Mesodermal cell (in vitro differentiated cells): ENCODE results near the gene CCDC179. TPM values are rescaled to one million over a fixed set of nuclear protein-coding genes. Genes with fewer than 3 reads are reported as not detected.

Source experiments
- H3K27ac ChIP-seq: 2 replicates; pipeline ENCODE4 v1.7.0; 2013; ENCODE audit warnings: mild to moderate bottlenecking, low read depth, low read length, moderate library complexity; ENCODE audit not compliant: severe bottlenecking
- H3K36me3 ChIP-seq: 2 replicates; pipeline ENCODE4 v1.7.1; 2013; ENCODE audit warnings: mild to moderate bottlenecking, low read length, moderate library complexity; ENCODE audit not compliant: control insufficient read depth, insufficient read depth
- H3K4me1 ChIP-seq: one replicate; pipeline ENCODE4 v1.7.1; 2013; ENCODE audit warnings: mild to moderate bottlenecking, low read length; ENCODE audit not compliant: insufficient read depth, control insufficient read depth, poor library complexity, severe bottlenecking
- H3K4me3 ChIP-seq: 2 replicates; pipeline ENCODE4 v1.7.0; 2013; ENCODE audit warnings: low read length, control low read depth, mild to moderate bottlenecking; ENCODE audit not compliant: insufficient read depth, poor library complexity, severe bottlenecking; ENCODE audit errors: extremely low read depth
- H3K9me3 ChIP-seq: 2 replicates; pipeline ENCODE4 v1.7.1; 2013; ENCODE audit warnings: mild to moderate bottlenecking, low read length, moderate library complexity; ENCODE audit not compliant: control insufficient read depth
- WGBS, 2 experiments: methylation state at CpG; one replicate each; pipeline ENCODE4 v1.1.5; 2013; ENCODE audit warnings: missing lambda C conversion rate in 2 of 2; ENCODE audit not compliant: insufficient coverage in 2 of 2; 5-methylcytosine and 5-hydroxymethylcytosine counted together
- polyA plus RNA-seq, 2 experiments: library from polyadenylated mRNA; stranded (reverse); fragments of 50-300 nt; gene quantifications; one replicate each; pipeline ENCODE4 v1.2.3, GENCODE V29; 2013

CCDC179 gene
- not detected for polyA plus RNA-seq (2013, experiment 1 of 2)
- polyA plus RNA-seq (2013, experiment 2 of 2), result not detected

DNA sequence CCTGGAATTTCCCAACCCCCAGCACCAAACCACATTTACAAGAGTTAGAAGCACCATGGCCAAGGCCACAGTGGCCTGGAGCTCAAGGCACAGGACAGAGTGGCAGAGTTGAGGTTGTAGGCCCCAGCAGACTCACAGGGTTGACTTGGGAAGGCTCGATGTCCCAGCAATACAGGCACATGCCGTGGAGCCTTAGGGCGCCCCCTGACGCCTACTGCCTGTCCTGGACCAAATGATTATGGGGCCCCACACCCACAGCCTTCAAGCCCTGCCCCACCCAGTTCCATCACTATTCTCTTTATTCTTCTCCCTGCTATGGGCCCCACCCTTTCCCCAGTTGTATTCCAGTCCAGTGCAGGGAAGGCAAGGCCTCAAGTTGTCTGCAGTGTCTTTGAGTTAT is at the start of gene CCDC179:
Gene CCDC179 (minus strand): TSS at position 234 of the 400 bp plus-strand sequence. CDS start 53 bp downstream, at position 181.
- Histone ChIP-seq H3K4me1 (no peaks in the 10 kb centered on the region), H3K9me3 (no peaks in the 10 kb centered on the region), H3K36me3 (no peaks in the 10 kb centered on the region), H3K4me3 (no peak within 1 kb of the TSS), H3K27ac (no peak within 1 kb of the TSS)
- WGBS, 2 experiments, result 85 to 100% methylated on average over 4 of the region's 4 CpGs

DNA sequence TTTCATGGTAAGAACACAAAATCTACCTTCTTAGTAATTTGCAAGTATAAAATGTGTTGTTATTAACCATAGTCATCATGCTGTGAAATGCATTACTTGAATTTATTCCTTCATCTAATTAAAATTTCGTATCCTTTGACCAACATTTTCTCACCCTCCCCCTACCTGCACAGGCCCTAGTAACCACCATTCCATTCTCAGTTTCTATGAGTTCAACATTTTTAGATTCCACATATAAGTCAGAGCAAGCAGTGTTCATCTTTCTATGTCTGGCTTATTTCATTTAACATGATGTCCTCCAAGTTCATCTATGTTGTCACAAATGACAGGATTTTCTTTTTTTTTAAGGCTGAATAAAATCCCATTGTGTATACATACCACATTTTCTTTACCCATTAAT is 43.5 kb upstream of the CCDC179 start:
- H3K9me3 ChIP-seq, result no peaks in the 10 kb centered on the region
- H3K27ac ChIP-seq, result no peak overlapping the region
- H3K36me3 ChIP-seq, result no peaks in the 10 kb centered on the region
- WGBS, 2 experiments, result 73 to 86% methylated on average over 1 of the region's 1 CpG
- H3K4me3 ChIP-seq, result no peak overlapping the region
- H3K4me1 ChIP-seq, result no peaks in the 10 kb centered on the region

DNA sequence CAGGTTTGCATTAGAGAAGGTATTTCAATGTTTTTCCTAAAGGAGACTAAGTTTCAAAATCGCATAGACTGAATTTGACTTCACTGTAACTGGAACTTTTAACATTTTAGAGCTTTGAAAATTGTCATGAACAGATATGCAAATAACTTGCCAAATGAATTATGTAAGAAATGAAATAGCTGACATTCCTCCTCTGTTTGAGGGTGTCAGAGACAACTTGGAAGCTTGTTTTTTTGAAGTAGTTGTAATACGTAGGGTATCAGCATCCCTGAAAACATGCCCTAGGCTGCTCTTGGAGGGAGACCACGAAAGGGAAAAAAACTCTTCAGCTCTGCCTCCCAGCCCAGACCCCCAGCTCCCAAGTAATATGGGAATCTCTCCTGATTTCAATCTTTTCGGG is 41.3 kb upstream of the CCDC179 start:
- H3K9me3 ChIP-seq, result no peaks in the 10 kb centered on the region
- 100% methylated on average over 2 of the region's 4 CpGs; no CpG with 5 or more reads in 1 of the 2 experiments for WGBS, 2 experiments
- H3K4me3 ChIP-seq, result no peak overlapping the region

DNA sequence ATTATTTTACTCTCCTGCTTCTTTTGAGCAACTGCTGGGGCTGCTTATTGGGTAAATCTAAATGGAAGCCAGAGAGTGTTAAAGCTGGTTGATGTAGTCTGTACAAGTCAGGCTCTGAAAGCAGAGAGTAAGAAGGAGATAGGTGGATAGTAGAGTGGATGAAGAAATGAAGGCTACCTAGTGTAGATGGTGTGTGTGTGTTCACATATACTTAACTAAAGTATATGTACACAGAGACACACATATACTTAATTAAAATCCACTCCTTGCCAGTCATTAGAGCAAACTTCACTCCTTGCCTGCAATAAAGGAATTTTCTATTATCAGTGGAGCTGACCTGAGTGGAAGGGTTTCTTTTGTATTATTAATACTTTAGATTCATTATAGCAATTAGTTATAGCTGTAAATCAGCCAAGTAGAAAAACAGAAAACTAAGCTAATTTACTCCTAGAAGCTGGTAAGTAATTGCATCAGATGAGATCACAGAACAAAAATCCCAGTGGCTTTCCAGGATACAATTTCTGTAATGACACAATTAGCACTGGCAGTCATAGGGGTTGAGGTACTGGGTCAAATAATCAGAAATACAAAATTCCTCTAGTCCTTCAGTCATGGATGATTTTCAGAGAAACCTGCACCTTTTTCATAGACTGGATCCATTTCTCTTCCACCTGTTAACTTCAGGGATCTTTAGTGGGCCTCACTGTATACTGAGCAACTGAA is 40.7 kb upstream of the CCDC179 start:
- Histone ChIP-seq H3K27ac (no peak overlapping the region), H3K4me3 (no peak overlapping the region), H3K36me3 (no peaks in the 10 kb centered on the region), H3K4me1 (no peaks in the 10 kb centered on the region), H3K9me3 (no peaks in the 10 kb centered on the region)

More for the DNA sequence above, 41.3 kb upstream of the CCDC179 start:
- no peaks in the 10 kb centered on the region for H3K4me1 ChIP-seq
- no peaks in the 10 kb centered on the region for H3K36me3 ChIP-seq
- no peak overlapping the region for H3K27ac ChIP-seq

DNA sequence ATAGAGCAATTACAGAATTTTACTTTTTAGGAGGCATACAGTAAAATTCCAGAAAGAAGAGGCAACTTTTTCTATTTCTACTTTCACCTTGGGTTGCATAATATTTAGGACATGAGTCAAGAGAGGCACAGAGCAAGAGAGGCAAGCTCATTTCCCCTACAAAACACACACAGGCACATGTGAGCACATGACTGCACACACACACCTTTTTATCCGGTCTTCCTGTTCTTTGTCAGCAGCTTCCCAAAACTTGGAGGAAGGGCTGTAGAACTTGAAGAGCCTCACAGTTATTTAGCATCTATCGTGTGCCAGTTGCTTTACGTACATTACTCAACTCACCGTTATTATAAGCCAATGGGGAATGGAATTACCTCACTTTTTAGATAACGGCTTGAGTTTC is 37.8 kb upstream of the CCDC179 start:
- H3K4me1 ChIP-seq, result no peaks in the 10 kb centered on the region
- H3K36me3 ChIP-seq, result no peaks in the 10 kb centered on the region
- WGBS, 2 experiments, result 94 to 100% methylated on average over 5 of the region's 5 CpGs
- no peak overlapping the region for H3K4me3 ChIP-seq
- H3K27ac ChIP-seq, result no peak overlapping the region
- no peaks in the 10 kb centered on the region for H3K9me3 ChIP-seq

DNA sequence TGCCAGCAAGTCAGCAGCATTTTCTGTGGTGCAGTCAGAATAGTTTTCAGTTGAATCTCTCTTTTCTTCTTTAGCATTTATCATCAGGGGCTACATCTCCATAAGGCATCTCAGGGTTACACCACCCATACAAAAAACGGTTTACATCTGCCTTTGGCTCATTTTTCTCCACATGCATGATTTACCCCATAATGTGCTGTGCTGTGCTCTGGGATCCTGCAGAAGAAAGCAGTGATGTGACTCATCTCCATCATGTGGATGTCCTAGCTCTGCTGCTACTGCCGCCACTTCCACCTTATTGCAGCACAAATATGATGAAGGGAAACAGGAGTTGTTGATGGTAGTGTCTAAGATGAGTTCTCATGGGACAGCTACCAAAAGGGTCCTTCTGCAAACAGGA is 30.0 kb upstream of the CCDC179 start:
- H3K4me1 ChIP-seq, result no peaks in the 10 kb centered on the region
- no peak overlapping the region for H3K4me3 ChIP-seq
- WGBS, 2 experiments, result 67 to 75% methylated on average over 1 of the region's 2 CpGs
- no peak overlapping the region for H3K27ac ChIP-seq
- H3K9me3 ChIP-seq, result no peaks in the 10 kb centered on the region
- H3K36me3 ChIP-seq, result no peaks in the 10 kb centered on the region

DNA sequence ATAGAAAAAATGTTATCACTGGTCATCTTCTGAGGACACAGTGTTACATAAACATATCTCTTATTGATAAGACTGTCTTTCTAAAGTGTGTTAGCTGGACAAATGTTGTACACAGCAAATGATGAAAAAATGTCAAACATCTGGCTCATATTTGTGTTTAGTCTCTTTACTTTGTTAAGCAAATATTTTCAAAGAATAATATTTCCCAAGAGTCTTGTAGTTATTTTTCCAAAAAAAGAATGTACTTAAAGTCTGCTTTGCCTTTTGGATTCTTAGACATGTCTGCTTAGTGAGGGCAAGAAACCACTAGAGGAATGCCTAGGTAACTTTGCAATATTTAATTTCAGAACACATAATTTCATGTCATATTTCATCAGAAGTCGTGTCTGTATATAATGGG is 23.9 kb upstream of the CCDC179 start:
- Histone ChIP-seq H3K36me3 (no peaks in the 10 kb centered on the region), H3K4me3 (no peak overlapping the region), H3K9me3 (no peaks in the 10 kb centered on the region), H3K4me1 (no peaks in the 10 kb centered on the region), H3K27ac (no peak overlapping the region)
- no CpG with 5 or more reads among the region's 1 CpG for WGBS, 2 experiments

DNA sequence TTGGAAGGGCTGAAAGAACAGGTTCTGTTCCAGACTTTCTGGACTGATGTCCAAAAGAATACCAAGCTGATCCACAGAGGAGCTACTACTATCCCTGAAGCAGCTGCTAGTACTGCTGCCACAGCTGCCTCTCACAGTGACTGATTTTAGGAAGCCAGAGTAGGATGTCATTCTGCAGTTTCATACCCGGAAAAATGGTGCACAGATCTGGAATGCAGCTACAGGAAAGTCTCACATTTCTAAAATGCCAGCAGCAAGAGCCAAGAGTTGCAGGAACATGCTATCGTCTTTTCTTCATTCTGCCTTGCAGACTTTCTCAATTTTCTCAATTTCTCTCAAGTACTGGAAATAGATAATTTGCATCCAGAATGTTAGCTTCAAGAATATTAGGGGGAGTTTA is 19.4 kb upstream of the CCDC179 start:
- Histone ChIP-seq H3K4me1 (no peaks in the 10 kb centered on the region), H3K27ac (no peak overlapping the region), H3K9me3 (no peaks in the 10 kb centered on the region), H3K4me3 (no peak overlapping the region), H3K36me3 (no peaks in the 10 kb centered on the region)
- WGBS, 2 experiments, result 72 to 75% methylated on average over 1 to 2 of the region's 2 CpGs

DNA sequence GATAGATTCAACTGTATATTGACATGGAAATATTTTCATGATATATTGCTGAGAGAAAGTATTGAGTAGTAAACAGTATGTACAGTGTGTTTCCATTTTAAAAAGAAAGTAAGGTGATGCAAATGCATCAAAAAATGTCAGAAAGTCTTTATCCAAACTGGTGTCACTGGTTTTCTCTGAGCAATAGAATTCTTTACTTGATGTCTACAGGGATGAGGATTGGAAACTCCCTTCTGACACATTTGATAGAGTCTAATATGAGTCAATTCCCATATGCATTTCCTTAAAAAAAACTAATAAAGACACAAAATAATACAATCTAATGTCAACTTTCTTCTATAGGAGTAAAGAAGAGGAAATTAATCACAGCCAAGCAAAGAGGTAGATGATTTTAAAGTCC is 18.3 kb upstream of the CCDC179 start:
- Histone ChIP-seq H3K9me3 (no peaks in the 10 kb centered on the region), H3K4me3 (no peak overlapping the region), H3K4me1 (no peaks in the 10 kb centered on the region), H3K27ac (no peak overlapping the region), H3K36me3 (no peaks in the 10 kb centered on the region)

DNA sequence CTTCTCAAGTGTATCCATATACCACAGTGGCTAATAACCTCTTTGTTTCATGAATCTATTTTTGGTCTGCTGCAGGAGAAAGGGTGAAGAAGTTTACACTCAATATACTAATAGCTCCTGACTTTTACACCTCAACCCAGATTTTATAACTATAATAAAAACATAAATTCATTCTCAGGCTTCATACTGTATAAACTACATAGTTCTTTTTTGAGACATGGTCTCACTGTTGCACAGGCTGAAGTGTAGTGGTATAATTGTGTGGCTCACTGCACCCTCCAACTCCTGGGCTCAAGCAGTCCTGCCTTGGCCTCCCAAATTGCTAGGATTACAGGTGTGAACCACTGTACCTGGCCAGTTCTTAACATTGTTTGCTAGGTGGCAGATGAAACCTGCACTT is 17.8 kb upstream of the CCDC179 start:
- no peaks in the 10 kb centered on the region for H3K36me3 ChIP-seq
- H3K4me3 ChIP-seq, result no peak overlapping the region
- no peak overlapping the region for H3K27ac ChIP-seq
- no peaks in the 10 kb centered on the region for H3K4me1 ChIP-seq
- H3K9me3 ChIP-seq, result no peaks in the 10 kb centered on the region

DNA sequence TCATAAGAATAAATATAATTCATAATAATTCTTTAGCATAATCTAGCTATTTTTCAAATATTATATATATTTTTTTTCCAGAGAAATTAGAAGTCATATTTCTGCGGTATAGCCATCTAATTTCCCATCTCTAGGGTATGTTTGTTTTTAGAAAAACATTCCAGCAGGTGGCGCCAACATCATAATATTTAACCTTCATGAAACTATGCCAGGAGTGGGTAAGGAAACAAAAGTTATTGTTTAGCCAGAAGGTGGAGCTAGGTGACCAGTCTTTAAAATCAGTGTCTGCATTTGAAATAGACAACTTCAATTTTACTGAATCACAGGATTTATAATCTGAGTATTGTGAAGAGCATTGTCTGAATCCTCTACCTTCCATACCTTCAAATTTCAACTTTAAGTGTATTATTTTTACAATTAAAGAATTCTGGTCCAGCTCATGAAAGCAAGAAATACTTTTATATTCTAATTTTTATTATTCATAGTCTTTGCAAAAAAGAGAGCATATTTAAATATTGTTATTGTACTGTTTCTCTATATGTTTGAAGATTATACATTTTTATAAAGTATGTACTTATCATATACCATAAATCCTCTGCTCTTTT is 15.7 kb upstream of the CCDC179 start:
- Histone ChIP-seq H3K27ac (no peak overlapping the region), H3K4me1 (no peaks in the 10 kb centered on the region), H3K9me3 (no peaks in the 10 kb centered on the region), H3K36me3 (no peaks in the 10 kb centered on the region), H3K4me3 (no peak overlapping the region)
- no CpG with 5 or more reads among the region's 2 CpGs for WGBS, 2 experiments
